OCI-LY1 (cell line): Measurements from ENCODE around the gene SEC61G.

Source experiments
- H2AFZ ChIP-seq: fragments of 200-600 bp; sonication (generic), shearing (Covaris generic); 2 replicates; pipeline ENCODE4 v1.6.0; 2014; ENCODE audit warnings: antibody characterized with exemption, mild to moderate bottlenecking, low read length
- H3F3A ChIP-seq: fragments of 200-600 bp; sonication (generic), shearing (Covaris generic); 2 replicates; pipeline ENCODE4 v1.6.0; 2014; ENCODE audit warnings: mild to moderate bottlenecking, antibody characterized with exemption, low read length, moderate library complexity; ENCODE audit not compliant: insufficient read depth
- H3K27ac ChIP-seq: fragments of 200-600 bp; sonication (generic); 2 replicates; pipeline ENCODE4 v1.5.1; 2014; ENCODE audit warnings: low read length, mixed run types, mild to moderate bottlenecking, low read depth; ENCODE audit not compliant: poor library complexity, severe bottlenecking
- H3K27me3 ChIP-seq: fragments of 200-600 bp; sonication (generic); 2 replicates; pipeline ENCODE4 v1.6.0; 2014; ENCODE audit warnings: antibody characterized with exemption, mild to moderate bottlenecking, low read length, moderate library complexity; ENCODE audit not compliant: insufficient read depth
- H3K36me3 ChIP-seq: fragments of 200-600 bp; sonication (generic); 2 replicates; pipeline ENCODE4 v1.6.1; 2014; ENCODE audit warnings: mild to moderate bottlenecking, antibody characterized with exemption, low read length, moderate library complexity, mixed read lengths; ENCODE audit not compliant: insufficient read depth
- H3K4me1 ChIP-seq: fragments of 200-600 bp; sonication (generic); 2 replicates; pipeline ENCODE4 v1.5.1; 2014; ENCODE audit warnings: mild to moderate bottlenecking, low read length, moderate library complexity; ENCODE audit not compliant: insufficient read depth, severe bottlenecking
- H3K4me2 ChIP-seq: fragments of 200-600 bp; sonication (generic), shearing (Covaris generic); 2 replicates; pipeline ENCODE4 v1.6.1; 2014; ENCODE audit warnings: low read length
- H3K4me3 ChIP-seq: fragments of 200-600 bp; sonication (generic); 2 replicates; pipeline ENCODE4 v1.5.1; 2014; ENCODE audit warnings: low read length, low read depth, mild to moderate bottlenecking, mixed read lengths; ENCODE audit not compliant: poor library complexity, severe bottlenecking
- H3K79me2 ChIP-seq: fragments of 200-600 bp; shearing (Covaris generic); 2 replicates; pipeline ENCODE4 v1.6.1; 2016; ENCODE audit warnings: mixed run types, low read length, mixed read lengths; ENCODE audit not compliant: insufficient read depth
- H3K9ac ChIP-seq: fragments of 200-600 bp; sonication (generic), shearing (Covaris generic); 2 replicates; pipeline ENCODE4 v1.6.1; 2014; ENCODE audit warnings: mild to moderate bottlenecking, low read length, mixed read lengths
- H3K9me2 ChIP-seq: fragments of 200-600 bp; sonication (generic), shearing (Covaris generic); 2 replicates; pipeline ENCODE4 v1.6.1; 2014; ENCODE audit warnings: low read depth, mild to moderate bottlenecking, low read length, mixed read lengths
- H3K9me3 ChIP-seq: fragments of 200-600 bp; shearing (Covaris generic); 2 replicates; pipeline ENCODE4 v1.6.1; 2014; ENCODE audit warnings: low read length, mixed read lengths
- H4K20me1 ChIP-seq: fragments of 200-600 bp; sonication (generic), shearing (Covaris generic); 2 replicates; pipeline ENCODE4 v1.6.0; 2016; ENCODE audit warnings: mild to moderate bottlenecking, low read length; ENCODE audit not compliant: insufficient read depth
- EZH2 ChIP-seq: fragments of 200-600 bp; sonication (generic), shearing (Covaris generic); IDR thresholded peaks from 2 replicates; pipeline ENCODE4 v1.8.0; 2017; ENCODE audit warnings: borderline replicate concordance, mixed run types, mild to moderate bottlenecking, antibody characterized with exemption, low read length, moderate library complexity, mixed read lengths
- TF ChIP-seq, protein P1 (sequence below): fragments of 200-600 bp; sonication (generic), shearing (Covaris generic); IDR thresholded peaks from 2 replicates; pipeline ENCODE4 v1.5.1; 2017; ENCODE audit warnings: mild to moderate bottlenecking, antibody characterized with exemption, low read length, moderate library complexity, mixed read lengths

The SEC61G gene

DNA sequence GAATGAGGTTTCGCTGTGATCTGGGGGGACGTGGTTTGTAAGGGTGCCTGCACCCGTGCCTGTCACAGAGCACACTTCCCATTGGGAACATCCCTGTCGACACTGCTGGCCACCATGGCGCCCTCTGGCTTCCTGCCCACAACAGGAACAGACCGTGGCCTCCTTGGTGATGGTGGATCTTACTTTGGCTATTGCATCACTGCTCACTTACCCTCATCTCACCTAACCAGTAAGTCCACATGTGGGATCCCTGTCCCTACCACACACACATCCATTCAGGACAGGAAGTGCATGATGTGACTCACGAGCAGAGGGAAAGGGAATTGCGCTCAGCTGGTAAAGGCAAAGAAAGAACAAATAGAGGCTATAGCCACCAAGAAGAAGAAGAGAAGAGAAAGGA, 26.2 kb upstream of the SEC61G start:
- no peak overlapping the region for H3K4me3 ChIP-seq
- no peaks in the 10 kb centered on the region for H3K36me3 ChIP-seq
- no peak overlapping the region for H3K9ac ChIP-seq
- no peak overlapping the region for H3K4me2 ChIP-seq
- H3K4me1 ChIP-seq: no peaks in the 10 kb centered on the region
- no peak overlapping the region for H2AFZ ChIP-seq
- H3K9me2 ChIP-seq: no peaks in the 10 kb centered on the region
- no peaks in the 10 kb centered on the region for H3K9me3 ChIP-seq
- H4K20me1 ChIP-seq: no peaks in the 10 kb centered on the region
- no peaks in the 10 kb centered on the region; the same call in 1 of the 2 replicates for H3K27me3 ChIP-seq
- H3K27ac ChIP-seq: no peak overlapping the region
- no peaks in the 10 kb centered on the region for H3F3A ChIP-seq
- no peak for TF ChIP-seq EZH2
- TF ChIP-seq, protein P1, sequence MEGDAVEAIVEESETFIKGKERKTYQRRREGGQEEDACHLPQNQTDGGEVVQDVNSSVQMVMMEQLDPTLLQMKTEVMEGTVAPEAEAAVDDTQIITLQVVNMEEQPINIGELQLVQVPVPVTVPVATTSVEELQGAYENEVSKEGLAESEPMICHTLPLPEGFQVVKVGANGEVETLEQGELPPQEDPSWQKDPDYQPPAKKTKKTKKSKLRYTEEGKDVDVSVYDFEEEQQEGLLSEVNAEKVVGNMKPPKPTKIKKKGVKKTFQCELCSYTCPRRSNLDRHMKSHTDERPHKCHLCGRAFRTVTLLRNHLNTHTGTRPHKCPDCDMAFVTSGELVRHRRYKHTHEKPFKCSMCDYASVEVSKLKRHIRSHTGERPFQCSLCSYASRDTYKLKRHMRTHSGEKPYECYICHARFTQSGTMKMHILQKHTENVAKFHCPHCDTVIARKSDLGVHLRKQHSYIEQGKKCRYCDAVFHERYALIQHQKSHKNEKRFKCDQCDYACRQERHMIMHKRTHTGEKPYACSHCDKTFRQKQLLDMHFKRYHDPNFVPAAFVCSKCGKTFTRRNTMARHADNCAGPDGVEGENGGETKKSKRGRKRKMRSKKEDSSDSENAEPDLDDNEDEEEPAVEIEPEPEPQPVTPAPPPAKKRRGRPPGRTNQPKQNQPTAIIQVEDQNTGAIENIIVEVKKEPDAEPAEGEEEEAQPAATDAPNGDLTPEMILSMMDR: no peak
- H3K79me2 ChIP-seq: no peaks in the 10 kb centered on the region

GRCh38 chr7:54783952-54784351, 24.9 kb upstream of the SEC61G start:
- no peak for TF ChIP-seq EZH2
- TF ChIP-seq, protein P1: no peak
- H3F3A ChIP-seq: no peaks in the 10 kb centered on the region
- H3K9me3 ChIP-seq: no peaks in the 10 kb centered on the region
- H3K36me3 ChIP-seq: no peaks in the 10 kb centered on the region
- H2AFZ ChIP-seq: no peak overlapping the region
- no peaks in the 10 kb centered on the region for H3K4me1 ChIP-seq
- H3K4me3 ChIP-seq: no peak overlapping the region
- H3K27me3 ChIP-seq: no peaks in the 10 kb centered on the region; the same call in 1 of the 2 replicates
- no peak overlapping the region for H3K27ac ChIP-seq
- no peak overlapping the region for H3K9ac ChIP-seq
- no peaks in the 10 kb centered on the region for H4K20me1 ChIP-seq
- H3K79me2 ChIP-seq: no peaks in the 10 kb centered on the region
- H3K9me2 ChIP-seq: no peaks in the 10 kb centered on the region
- no peak overlapping the region for H3K4me2 ChIP-seq

- TF ChIP-seq, protein P1: no peak
- no peak for TF ChIP-seq EZH2
- Histone ChIP-seq H3K27me3 (no peaks in the 10 kb centered on the region; the same call in 1 of the 2 replicates), H3K4me2 (no peak overlapping the region), H3K4me3 (no peak overlapping the region), H2AFZ (no peak overlapping the region), H4K20me1 (no peaks in the 10 kb centered on the region), H3K27ac (no peak overlapping the region), H3K4me1 (no peaks in the 10 kb centered on the region), H3K79me2 (no peaks in the 10 kb centered on the region), H3K36me3 (no peaks in the 10 kb centered on the region), H3F3A (no peaks in the 10 kb centered on the region), H3K9me3 (no peaks in the 10 kb centered on the region), H3K9ac (no peak overlapping the region), H3K9me2 (no peaks in the 10 kb centered on the region)
Measured at GRCh38 chr7:54782829-54783228, 23.8 kb upstream of the SEC61G start.
